ENCODE results near the gene C10orf90.

The C10orf90 gene

DNA sequence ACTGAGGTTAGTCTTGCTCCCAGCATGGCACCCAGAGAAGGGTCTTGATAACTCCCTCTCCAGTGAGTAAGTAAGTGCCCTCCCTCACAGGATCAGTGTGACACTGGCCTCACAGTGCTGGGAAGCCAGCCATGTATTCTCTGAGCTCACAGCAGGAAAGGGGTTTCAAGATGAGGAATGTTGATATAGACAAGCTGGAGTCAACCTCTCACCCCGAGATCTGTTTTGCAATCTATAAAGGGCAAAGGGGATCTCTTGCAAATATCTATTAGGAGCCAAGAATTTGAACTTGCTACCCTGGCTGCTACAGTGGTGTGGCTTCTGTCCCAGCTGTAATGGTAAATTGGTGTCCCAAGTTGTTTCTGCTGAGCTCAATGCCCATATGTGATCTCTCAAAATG is 212.0 kb downstream of the C10orf90 start:
- DNase-seq, result no peak

DNA sequence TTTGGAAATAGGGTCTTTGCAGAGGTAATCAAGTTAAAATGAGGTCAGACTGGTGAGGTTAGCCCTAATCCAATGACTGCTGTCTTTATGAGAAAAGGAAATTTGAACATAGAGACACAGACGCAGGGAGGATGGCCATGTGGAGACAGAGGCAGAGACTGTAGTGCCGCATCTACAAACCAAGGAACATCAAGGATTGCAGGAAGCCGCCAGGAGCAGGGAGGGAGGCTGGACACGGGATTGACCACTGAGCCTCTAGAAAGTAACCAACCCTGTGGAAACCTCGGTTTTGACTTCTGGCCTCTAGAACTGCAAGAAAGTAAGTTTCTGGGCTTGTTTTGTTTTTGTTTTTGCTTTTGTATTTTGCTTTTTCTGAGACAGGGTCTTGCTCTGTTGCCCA is 213.9 kb downstream of the C10orf90 start:
- DNase-seq, result no peak

DNA sequence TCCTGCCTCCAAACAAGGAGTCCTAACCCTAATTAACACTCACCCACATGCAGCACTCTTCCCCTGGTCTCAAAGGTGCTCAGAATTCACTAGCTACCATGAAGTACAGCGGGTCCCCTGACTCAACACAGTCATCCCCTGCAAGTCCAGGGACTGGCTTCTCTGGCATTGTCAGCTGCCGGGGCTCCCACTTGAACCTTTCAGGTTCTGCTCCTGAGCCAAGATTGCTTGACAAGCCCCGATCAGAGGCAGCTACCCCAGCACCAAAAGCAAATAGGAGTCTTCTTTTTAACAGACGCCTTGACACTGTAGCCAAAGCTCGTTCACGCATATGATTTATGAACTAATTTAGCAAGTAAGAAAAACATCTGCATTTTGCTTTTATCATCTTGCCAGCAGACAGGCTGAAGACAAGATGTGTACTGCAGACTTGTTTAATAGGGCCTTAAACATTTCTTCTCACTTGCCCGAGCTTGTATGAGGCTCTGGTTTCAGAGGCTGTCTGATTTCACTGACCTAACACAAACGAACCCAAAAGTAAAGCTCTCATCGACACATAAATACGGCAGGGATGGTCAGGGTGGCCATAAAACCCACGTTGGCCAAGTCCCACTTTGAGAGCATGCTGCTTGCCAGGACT is 214.6 kb downstream of the C10orf90 start:
- no peak for DNase-seq

DNA sequence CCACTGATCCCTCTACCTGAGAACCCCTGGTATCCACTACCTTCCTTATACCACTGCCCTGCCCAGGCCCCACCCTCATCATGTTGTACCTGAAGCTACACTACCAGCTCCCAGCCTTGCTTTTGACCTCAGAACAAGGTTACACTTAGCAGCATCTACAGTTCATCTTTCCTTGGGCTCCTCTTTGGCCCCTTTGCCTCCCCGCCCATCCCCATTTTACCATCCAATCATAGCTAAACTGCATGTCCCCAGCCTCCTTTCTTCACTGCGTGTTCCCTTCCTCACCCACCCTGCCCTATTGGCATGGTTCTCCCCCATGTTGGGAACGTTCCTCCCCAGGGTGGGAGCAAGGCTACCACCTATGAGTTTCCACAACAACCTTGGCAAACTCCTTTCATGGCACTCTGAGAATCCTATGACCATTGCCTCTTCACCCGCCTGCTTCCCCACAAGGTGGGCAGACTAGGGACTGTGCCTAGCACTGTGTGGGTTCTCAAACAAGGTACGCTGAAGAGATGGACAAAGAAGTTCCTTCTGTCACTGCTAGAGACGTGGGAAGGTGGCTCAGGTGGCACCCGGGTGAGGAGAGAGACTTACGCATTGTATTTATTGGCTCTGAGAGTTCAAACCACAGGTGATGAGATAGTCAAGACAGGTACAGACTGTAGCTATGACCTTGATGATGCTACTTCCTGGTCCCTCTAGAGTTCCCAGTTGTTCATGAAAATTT is 215.3 kb downstream of the C10orf90 start:
- DNase-seq, result no peak

DNA sequence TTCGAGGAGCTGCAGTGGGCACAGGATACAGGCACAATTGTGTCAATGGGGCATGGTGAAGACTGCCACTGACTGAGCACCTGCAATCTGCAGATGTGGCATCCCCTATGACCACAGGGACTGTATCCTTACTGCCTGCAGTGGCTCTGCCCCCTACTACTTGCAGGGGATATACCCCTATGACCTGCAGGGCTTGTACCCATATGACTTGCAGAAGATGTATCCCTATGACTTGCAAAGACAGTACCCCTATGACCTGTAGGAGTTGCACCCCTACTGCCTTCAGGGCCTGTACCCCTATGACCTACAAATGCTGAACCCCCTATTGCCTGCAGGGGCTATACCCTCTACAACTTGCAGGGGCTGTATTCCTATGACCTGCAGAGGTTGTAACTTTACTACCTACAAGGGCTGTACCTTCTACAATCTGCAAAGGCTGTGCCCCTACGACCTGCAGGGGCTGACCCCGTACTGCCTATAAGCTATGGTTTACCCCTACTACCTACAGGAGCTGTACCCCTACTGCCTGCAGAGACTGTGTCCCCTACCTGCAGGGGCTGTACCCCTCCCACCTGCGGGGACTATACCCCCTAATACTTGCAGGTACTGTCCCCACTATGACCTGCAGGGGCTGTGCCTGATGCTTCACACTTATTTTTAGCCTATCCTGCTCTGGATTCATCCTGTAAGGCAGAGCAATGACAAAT is 216.3 kb downstream of the C10orf90 start:
- DNase-seq, result no peak

DNA sequence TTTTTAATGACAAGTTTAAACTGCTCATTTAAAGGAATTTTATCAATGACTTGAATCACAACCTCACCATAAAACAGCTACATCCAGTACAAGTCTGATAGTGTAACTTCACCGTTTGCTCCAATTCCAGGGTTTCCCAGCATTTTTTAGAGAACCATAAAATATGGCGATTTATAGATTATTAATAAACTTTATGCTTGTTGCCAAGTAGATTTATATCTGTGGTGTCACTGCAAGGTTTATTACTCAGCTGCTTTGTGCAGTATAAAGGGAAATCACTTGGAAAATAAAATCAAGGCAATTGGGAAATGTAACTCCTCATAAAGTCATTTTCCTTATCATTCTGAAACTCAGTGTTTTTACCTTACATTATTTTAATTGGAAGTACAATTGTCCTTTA is 218.2 kb downstream of the C10orf90 start:
- DNase-seq, result no peak

DNA sequence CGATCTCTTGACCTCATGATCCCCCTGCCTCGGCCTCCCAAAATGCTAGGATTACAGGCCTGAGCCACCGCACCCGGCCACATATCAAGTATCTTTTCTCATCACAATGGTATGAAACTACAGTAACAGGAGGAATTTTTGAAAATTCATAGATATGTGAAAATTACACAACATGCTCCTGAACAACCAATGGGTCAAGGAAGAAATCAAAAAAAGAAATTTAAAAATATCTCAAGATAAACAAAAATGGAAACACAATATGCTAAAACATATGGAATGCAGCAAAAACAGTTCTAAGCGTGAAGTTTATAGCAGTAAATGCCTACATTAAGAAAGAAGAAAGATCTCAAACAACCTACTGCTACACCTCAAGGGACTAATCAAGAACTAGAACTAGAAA is 222.4 kb downstream of the C10orf90 start:
- DNase-seq, result no peak

DNA sequence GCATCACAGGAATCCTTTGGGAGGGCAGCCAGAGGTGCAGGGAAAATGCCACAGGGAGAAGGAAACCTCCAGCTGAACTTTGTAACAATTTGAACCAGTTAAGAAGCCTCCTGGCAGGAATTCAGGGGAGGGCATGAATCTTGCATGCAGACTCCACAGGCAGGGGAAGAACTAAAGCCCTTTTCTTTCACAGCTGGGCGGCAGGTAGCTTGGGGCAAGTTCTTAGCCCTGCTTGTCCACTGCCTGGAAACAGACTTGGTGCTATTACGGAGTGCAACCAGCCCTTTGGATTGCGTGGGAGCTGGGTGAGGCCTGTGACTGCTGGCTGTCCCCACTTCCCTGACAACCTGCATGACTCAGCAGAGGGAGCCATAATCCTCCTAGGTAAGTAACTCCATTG is 230.6 kb downstream of the C10orf90 start:
- DNase-seq, result no peak

DNA sequence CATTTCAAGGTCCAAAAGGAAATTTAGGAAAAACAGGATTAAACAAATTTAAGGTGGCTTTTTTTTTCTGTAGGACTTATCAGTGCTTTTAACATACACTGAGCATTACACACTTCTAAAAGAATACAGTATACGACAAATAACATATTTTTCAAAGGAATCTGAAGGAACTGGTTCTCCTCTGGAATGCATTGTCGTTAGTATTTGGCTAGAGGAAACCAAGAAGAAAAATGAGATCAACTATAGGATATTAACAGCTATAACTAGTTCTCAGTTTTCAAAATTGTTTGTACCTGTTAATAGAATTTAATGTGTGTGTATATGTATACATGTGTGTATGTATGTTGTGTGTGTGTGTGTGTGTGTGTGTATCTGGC is 232.1 kb downstream of the C10orf90 start:
- no peak for DNase-seq

DNA sequence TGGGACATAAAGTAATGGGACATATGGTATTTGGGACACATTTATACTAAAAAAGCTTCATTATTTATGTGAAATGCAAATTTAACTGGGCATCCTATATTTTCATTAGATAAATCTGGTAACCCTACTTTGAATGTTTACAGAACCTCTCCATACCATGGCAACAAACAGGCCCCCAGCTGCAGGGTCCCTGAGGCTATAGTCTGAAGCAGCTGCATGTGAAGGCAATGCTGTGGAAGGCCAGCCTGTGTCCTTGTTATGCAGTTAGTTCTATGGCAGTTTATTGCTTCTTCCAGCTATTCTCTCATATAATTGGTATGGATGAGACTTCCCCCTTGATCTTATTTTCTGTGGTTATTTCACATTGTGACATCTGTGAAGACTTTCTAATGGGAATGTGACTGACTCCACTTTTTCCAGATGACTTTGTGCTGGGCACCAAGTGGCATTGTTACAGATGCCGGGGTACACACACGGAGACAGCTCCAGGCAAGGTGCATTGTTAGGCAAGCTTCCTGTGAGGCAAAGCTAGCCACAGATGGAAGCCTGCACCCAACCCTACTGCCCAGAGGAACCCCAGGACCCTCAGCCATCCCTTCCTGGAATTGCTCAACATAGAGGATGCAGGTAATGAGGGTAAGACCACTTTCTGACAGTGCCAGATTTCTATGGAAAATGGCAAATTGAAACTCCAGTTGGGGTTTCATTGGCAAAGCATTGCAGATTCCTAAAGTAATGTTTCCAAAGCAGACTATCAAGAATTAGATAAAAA is 232.7 kb downstream of the C10orf90 start:
- no peak for DNase-seq

DNA sequence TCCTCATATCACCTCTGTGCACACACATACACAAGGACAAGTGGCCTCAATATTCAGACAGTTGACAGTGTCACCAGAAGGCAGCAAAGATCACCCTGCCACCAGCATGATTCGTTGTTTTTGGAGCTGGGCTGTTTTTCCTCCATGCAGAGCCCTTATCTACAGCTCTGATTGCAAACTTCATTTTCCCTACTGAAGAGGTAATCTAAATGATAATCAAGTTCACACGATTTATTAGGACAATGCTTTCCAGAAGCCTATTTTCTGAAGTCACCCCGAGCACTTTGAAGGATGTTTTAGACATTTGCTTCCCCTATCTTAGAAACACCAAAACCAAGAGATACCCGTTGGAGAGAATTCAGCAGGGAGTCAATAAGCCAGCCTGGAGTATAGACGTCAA is 236.3 kb downstream of the C10orf90 start:
- no peak for DNase-seq

DNA sequence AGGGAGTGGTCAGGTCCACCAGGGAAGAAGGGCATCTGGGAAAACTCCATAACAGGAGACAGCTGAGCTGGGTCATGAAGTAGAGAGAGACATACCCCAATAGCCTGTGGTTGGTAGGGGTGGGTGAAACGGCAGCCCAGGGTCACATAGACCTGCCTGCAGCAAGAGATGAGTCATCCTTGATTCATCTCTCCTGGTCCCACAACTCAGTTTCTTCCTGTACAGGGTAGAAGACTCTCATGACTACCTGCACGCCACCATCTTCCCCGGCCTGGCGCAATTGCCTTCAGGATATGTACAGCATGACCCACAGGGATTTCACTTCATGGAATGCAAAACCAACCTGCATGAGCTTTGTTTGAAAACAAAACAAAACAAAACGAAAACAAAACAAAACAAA is 237.1 kb downstream of the C10orf90 start:
- DNase-seq, result no peak

DNA sequence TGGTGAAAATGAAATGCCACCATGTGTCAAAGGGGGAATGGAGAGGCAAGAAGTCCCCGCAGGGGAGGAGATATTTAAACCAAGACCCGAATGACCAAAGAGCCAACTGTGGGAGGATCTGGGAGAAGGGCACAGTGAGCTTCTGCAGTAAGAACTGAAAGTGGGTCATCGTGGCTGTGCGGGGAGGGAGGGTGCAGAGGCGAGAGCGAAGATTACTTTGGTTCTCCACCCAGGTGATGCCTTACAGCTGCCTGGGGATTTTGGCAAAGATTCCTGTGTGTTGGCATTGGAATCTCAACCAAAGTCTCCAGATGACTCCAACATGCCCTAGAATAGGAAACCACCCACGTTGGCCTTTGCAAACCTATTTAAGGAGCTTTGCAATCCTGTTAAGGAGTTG is 238.0 kb downstream of the C10orf90 start:
- no peak for DNase-seq

DNA sequence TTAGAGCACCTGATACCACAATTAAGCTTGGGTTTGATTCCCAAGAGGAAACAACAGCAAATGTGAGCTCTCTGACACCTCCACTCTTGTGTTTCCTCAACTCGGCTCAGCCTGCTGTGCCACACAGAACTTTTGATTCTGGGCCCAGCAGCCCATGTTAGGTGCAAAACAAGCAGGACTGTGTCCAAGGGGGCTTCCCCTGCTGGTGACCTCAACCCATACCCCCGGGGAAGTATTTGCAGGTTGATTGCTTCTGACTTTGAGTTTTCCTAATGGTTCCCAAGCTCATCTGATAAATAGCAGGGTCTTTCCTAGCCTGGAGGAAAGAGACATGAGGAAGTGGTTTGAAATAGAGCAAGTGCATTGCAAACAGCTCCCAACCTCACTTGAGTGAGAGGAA is 238.7 kb downstream of the C10orf90 start:
- DNase-seq, result no peak

DNA sequence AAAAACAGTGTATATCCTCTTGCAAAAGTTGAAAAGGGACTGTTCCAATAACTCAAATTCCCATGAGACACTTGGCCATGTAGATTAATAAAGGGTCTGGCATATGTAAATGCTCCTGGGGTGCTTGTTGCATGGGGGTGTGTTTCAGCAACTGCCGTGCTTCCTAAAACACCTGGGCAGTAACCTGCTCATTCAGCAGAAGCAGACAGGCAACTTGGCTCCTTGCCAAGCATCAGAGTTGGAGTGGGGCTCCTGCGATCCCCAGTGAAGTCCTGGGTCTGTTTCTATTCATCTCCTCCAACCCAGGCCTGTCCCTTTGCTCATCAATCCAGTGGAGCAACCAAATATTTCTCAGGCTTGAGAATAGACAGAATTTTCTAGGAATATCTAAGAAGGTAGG is 240.0 kb downstream of the C10orf90 start:
- no peak for DNase-seq

DNA sequence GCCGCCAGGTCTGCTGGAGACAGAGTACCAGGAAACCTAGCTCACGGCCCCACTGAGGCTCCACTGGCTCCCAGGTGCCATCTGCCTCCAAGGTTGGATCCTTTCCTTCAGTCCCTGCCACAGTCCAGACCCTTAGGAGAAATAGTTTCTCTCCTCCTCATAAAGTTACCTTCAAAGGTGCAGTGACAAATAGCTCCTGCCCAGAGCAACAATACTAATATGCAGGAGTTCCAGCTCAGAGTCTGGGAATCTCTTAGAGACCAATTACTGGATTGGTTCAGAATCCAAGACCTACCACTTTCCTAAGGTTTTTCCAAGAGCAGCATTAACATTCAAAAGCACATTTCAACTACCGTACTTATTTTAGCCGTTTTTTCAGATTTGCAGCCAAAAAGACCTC is 241.2 kb downstream of the C10orf90 start:
- no peak for DNase-seq

DNA sequence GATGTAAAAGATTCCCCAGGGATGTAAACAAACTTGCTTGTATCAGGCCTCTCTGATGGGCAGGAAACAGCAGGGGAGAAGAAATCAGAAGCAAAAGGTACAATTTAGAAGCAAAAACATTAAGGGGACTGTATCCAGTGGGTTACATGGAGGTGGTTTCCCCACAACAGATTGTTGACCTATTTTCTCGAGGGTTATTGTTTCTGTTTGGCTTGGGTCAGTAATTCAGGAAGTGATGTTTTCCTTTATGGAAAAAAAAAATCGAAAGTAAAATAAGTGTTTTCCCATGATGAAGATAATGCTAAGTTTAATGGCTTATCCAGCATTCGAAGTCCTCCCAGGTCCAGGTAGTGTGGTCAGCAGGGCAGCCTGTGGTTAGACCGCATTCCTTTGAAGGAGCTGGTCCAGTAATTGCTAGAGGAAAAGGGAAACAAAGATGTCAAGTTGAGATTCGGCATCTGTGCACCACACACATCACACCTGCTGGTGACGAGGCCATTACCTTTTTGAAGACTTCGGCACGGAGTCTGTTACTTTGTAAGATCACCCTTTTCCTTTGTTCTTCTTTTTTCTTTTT is 244.9 kb downstream of the C10orf90 start:
- no peak for DNase-seq

DNA sequence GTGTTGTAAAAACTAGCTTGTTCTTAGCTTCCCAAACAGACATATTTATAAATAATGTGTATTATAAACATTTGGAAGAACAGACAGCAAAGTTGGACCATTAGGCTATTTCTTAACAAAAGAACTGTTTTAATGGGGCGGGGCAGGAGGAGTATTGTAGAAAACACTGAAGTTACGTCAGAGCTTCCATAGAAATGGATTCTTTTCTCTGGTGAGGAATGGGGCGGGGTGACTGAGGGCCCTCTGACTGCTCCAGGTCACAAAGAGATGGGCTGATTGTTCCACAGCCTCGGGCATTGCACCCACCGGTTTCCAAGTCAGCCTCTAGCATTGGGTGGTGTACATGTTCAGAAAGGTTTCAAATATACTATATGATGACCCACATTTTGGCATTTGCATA is 245.5 kb downstream of the C10orf90 start:
- DNase-seq, result no peak

DNA sequence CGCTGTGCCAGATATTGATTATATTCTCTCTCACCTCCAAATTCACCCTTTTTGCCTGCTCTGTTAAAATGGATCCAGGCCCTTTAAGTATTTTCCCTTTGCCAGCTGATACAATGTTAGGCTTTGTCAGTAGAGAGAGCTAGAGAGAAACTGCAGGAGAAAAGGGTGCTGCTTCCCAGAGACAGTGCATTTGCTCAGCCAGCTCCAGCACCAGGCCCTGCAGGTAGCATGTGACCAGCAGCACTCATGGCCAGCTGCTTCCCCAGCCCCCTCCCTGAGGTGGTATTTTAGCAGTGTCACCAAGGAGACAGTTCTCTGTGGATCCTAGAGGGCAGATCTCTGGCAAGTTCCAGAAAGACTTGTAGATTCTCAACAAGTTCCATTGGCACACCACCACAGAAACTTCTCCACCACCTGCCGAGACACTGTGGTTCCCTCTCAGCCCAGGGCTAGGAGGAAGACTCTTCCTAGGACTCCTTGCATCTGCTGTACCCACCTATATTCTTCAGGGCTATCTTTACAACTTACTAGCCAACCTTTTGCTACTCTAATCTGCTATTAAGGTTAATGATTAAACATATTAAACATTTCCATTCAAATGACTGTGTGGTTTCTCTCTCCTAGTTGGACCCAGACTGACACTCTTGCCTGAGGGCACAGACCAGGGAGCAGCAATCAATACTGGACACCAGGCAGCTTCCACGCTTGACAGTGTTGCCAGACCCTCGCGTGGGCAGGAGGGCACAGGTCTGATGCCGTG is 246.6 kb downstream of the C10orf90 start:
- DNase-seq, result no peak

DNA sequence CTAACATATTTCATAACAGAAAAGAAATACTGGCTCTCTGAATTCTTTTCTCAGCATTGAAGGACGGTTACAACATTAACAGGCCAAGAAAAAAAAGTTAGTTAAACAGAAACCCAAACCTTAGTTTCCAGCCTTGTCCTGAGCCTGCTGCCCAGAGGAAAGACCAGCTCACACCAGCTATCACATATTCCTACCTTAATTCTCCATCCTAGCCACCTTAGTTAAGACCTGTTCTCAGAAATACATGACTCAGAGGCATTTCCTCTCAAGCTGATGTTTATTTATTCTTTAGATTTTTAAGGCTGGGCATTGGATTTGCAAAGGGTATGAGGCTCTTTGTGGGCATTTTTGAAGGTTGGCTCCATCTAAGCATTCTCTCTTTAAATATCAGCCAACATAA is 247.9 kb downstream of the C10orf90 start:
- DNase-seq, result no peak

DNA sequence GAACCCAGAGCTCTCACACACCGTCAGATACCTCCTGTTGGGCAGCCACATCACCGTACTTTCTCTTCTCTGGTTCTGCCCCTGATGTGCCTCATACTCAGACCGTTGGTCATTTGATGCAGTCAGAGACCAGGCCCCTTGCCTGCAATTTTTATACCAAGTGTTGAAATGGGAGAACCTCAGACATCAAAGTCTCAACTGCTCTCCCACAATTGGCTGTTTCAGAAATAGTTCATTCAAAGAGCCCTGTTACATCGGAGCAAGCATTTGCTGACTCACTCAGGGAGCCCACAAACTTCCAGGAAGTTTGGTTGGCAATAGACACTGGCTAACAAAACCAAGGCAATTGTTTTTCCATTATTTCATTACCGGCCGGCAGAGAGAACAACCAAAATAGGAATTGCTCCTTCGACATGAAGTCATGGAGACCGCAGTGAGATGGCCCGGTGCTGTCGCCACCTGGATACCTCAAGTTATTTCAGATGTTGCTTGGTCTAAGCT is 248.7 kb downstream of the C10orf90 start:
- DNase-seq, result no peak
